Aortic smooth muscle cell (primary cell): ENCODE results near the gene NYAP2. TPM values are rescaled to one million over a fixed set of nuclear protein-coding genes. Genes with fewer than 3 reads are reported as not detected.

Experiments
- total RNA-seq: library from RNA; depleted of rRNA; stranded (reverse); fragments of >200 nt; gene quantifications from 2 replicates; pipeline ENCODE4 v1.2.3, GENCODE V29; 2014

The NYAP2 gene
- not detected in 2 replicates for total RNA-seq

DNA sequence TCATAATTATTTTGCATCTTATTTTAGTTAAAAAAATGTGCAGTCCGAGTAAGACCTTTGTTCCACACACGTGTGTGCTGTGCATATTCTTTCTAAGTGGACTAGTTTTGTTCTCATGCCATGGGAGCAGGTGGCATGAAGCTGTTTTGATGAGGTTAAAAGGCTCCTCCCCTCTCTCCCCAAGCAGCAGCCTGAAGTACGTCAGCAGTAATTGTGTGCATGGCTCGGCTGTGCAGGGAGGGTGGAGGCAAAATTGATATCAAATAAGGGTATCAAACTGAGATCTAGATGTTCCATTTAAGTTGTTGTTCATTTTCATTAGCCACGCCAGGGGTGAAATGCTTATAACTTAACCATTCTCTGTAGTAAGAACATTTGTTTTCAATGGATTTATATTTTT is at the start of gene NYAP2:
TSS of gene NYAP2 (plus strand) at position 207 of the 400 bp plus-strand sequence. CDS start 9,171 bp downstream, outside the sequence.

